GM10266 (cell line): ENCODE data around the gene DPP6.

ENCODE experiments used
- DNase-seq: peaks from one replicate; pipeline ENCODE4 v3.0.0; 2012; ENCODE audit errors: extremely low spot score
- CTCF ChIP-seq: IDR thresholded peaks from 2 replicates; pipeline ENCODE4 v1.5.1; 2012; ENCODE audit warnings: mild to moderate bottlenecking, low read depth; ENCODE audit not compliant: control insufficient read depth, insufficient read depth; ENCODE audit errors: missing control alignments

Gene DPP6

GRCh38 chr7:154579711-154580110 lies 527.5 kb downstream of the DPP6 start:
- no peak for TF ChIP-seq CTCF
- DNase-seq, result no peak

- TF ChIP-seq CTCF, result no peak
- no peak for DNase-seq
These were observed 529.2 kb downstream of the DPP6 start for GRCh38 chr7:154581251-154581890.

- DNase-seq, result no peak
- no peak for TF ChIP-seq CTCF
These were observed 531.3 kb downstream of the DPP6 start for GRCh38 chr7:154583454-154583853.

- TF ChIP-seq CTCF, result no peak
- DNase-seq, result no peak
These were observed 532.4 kb downstream of the DPP6 start for GRCh38 chr7:154584352-154585252.

- no peak for TF ChIP-seq CTCF
- DNase-seq, result no peak
These were observed 535.6 kb downstream of the DPP6 start for GRCh38 chr7:154587792-154588191.

- no peak for DNase-seq
- TF ChIP-seq CTCF, result no peak
These were observed 539.3 kb downstream of the DPP6 start for GRCh38 chr7:154591544-154591943.

- TF ChIP-seq CTCF, result no peak
- no peak for DNase-seq
These were observed 540.2 kb downstream of the DPP6 start for GRCh38 chr7:154592388-154592787.
